ENCODE data around the gene MAPK7.
A peak's percentile ranks its signal among the peaks of the same experiment; 100 is the strongest.

MAPK7 gene

DNA sequence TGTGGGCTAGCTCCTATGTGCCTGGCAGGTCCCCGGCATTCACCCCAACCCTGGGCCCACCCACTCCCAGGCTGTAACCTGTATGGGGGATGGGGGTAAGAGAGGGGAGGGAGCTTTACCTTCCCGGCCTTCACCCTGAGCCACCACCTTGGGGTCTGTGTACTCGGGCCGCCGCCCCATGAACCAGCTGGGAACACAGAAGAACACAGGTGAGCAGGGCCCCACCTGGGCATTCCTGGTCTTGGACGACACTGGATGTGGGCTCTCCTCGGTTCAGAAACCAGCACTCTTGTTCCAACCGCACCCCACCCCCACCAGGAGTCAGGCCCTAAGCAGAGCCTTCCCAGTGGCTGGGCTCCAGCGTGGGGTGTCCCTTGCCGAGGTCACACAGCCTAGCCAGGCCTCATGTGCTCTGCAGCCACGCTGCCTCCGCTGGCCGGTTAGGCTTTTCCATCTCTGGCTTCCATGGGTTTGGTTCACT is 34.6 kb upstream of the MAPK7 start:
- TF ChIP-seq ZNF37A (tag by site-specific recombination; IDR thresholded peaks at IDR 0.05): no peak
- TF ChIP-seq ZNF221 (tag by site-specific recombination; IDR thresholded peaks at IDR 0.05; ENCODE audit: borderline replicate concordance): no peak
- TF ChIP-seq, protein P1, sequence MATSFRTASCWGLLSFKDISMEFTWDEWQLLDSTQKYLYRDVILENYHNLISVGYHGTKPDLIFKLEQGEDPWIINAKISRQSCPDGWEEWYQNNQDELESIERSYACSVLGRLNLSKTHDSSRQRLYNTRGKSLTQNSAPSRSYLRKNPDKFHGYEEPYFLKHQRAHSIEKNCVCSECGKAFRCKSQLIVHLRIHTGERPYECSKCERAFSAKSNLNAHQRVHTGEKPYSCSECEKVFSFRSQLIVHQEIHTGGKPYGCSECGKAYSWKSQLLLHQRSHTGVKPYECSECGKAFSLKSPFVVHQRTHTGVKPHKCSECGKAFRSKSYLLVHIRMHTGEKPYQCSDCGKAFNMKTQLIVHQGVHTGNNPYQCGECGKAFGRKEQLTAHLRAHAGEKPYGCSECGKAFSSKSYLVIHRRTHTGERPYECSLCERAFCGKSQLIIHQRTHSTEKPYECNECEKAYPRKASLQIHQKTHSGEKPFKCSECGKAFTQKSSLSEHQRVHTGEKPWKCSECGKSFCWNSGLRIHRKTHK (tag by site-specific recombination; IDR thresholded peaks at IDR 0.05): no peak
- H3K9me3 ChIP-seq (ENCODE audit: control insufficient read depth, insufficient read depth, low read depth, low read length): no peaks in the 10 kb centered on the region
- peaks cover 0 to 5% of the 10 kb centered on the region in 2 experiments; a peak in 1 of 3 replicates for H3K36me3 ChIP-seq (ENCODE audit: control insufficient read depth in 2 of 2, insufficient read depth in 1 of 2, low read length in 2 of 2)
- POLR2A ChIA-PET: interaction anchor here (1.0 kb wide), 1 partner anchor 37 kb away, joined by 3 read pairs; no protein-coding TSS in a partner anchor
- no peak overlapping the region for H3K4me3 ChIP-seq (ENCODE audit: low read depth, low read length)
- CTCF ChIA-PET: interaction anchor here (0.5 to 0.9 kb wide), 2 partner anchors 20 to 60 kb away, joined by 3 read pairs; no protein-coding TSS in a partner anchor
- no peak overlapping the region for H3K27ac ChIP-seq (ENCODE audit: extremely low read depth, low read depth, low read length)
- peaks cover 8% of the 10 kb centered on the region for H3K4me1 ChIP-seq (ENCODE audit: control insufficient read depth, insufficient read depth, low read length)

DNA sequence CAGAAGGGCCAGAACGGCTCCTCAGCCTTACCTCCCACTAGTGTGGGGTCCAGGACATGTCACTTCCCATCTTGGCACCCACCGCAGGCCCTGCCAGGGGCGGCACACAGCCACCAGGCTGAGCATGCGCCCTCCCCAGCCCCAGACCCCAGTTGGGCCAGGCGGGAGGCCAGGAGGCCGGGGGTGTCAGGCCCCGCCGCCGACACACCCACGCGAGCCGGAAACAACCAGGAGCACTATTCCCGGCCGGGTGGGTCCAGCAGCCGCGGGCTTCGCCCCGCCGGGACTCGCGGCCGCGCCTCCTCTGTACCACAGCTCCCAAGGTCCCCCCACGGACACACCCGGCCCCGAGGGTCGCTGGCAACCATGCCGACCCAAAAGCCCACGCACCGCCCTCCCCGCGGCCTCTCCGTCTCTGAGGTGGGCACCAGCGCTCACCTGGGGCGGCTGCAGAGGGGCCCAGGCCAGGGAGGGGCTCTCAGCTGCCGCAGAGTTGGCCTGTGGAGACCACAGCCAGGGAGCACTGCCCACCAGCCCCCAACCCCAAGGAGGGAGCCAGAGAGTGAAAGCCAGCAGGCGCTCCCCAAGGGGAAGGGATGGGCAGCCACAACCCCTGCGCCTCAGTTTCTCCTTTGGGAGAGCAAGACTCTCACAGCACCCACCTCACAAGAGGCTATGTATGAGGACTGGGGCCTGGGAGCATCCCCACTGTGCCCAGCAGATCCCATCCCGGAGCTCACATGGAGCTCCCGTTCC is 33.8 kb upstream of the MAPK7 start:
- ChIA-PET POLR2A (no interaction called here), CTCF (interaction anchor here (0.5 kb wide), 2 partner anchors 61 to 80 kb away, joined by 3 to 5 read pairs; no protein-coding TSS in a partner anchor)
- peaks cover 0 to 5% of the 10 kb centered on the region in 2 experiments; a peak in 1 of 3 replicates for H3K36me3 ChIP-seq (ENCODE audit: control insufficient read depth in 2 of 2, insufficient read depth in 1 of 2, low read length in 2 of 2)
- TF ChIP-seq ZNF2 (tag by site-specific recombination; IDR thresholded peaks at IDR 0.05): no peak
- no peak for TF ChIP-seq SALL2 (tag by site-specific recombination; IDR thresholded peaks at IDR 0.05; ENCODE audit: borderline replicate concordance)
- TF ChIP-seq ZNF621 (tag by site-specific recombination; IDR thresholded peaks at IDR 0.05): no peak
- TF ChIP-seq ZFP3 (tag by site-specific recombination; IDR thresholded peaks at IDR 0.05; ENCODE audit: low read depth): no peak
- 0 out of 2 replicates have a peak, but pooled peaks have one; percentile 12 for TF ChIP-seq KLF1 (tag by site-specific recombination; IDR thresholded peaks at IDR 0.05)
- TF ChIP-seq ZNF335 (tag by site-specific recombination; conservative IDR thresholded peaks at IDR 0.05): no peak
- no peak for TF ChIP-seq ZNF585B (tag by site-specific recombination; IDR thresholded peaks at IDR 0.05)
- no peak for TF ChIP-seq ZNF544 (tag by site-specific recombination; IDR thresholded peaks at IDR 0.05)
- TF ChIP-seq EGR2 (tag by site-specific recombination; IDR thresholded peaks at IDR 0.05; ENCODE audit: low read depth): peak; percentile 28; the same call in 1 of the 2 replicates
- TF ChIP-seq ZNF169 (tag by site-specific recombination; IDR thresholded peaks at IDR 0.05): no peak
- 0 out of 2 replicates have a peak, but pooled peaks have one; percentile 20 for TF ChIP-seq ZFHX2 (tag by site-specific recombination; conservative IDR thresholded peaks at IDR 0.05)
- H3K4me3 ChIP-seq (ENCODE audit: low read depth, low read length): no peak overlapping the region
- H3K27ac ChIP-seq (ENCODE audit: extremely low read depth, low read depth, low read length): no peak overlapping the region
- H3K9me3 ChIP-seq (ENCODE audit: control insufficient read depth, insufficient read depth, low read depth, low read length): no peaks in the 10 kb centered on the region
- peaks cover 8% of the 10 kb centered on the region for H3K4me1 ChIP-seq (ENCODE audit: control insufficient read depth, insufficient read depth, low read length)

GRCh38 chr17:19345067-19345460 is 33.2 kb upstream of the MAPK7 start:
- ChIA-PET CTCF (interaction anchor here (0.5 kb wide), 1 partner anchor 81 kb away, joined by 5 read pairs; no protein-coding TSS in a partner anchor), POLR2A (no interaction called here)
- H3K4me1 ChIP-seq (ENCODE audit: control insufficient read depth, insufficient read depth, low read length): peaks cover 8% of the 10 kb centered on the region
- no peak for TF ChIP-seq GLI4 (tag by site-specific recombination; IDR thresholded peaks at IDR 0.05)
- TF ChIP-seq ZNF24 (tag by site-specific recombination; IDR thresholded peaks at IDR 0.05): no peak
- TF ChIP-seq ZNF223 (tag by site-specific recombination; IDR thresholded peaks at IDR 0.05): no peak
- no peak for TF ChIP-seq ZBTB1 (tag by site-specific recombination; IDR thresholded peaks at IDR 0.05)
- TF ChIP-seq ZNF529 (tag by site-specific recombination; IDR thresholded peaks at IDR 0.05; ENCODE audit: insufficient replicate concordance): no peak
- TF ChIP-seq INSM2 (tag by site-specific recombination; IDR thresholded peaks at IDR 0.05): no peak
- no peak for TF ChIP-seq GLI2 (tag by site-specific recombination; IDR thresholded peaks at IDR 0.05; ENCODE audit: borderline replicate concordance, low read depth)
- no peak for TF ChIP-seq ZNF544 (tag by site-specific recombination; IDR thresholded peaks at IDR 0.05)
- TF ChIP-seq ZNF362 (tag by site-specific recombination; IDR thresholded peaks at IDR 0.05): no peak
- TF ChIP-seq, protein P2, sequence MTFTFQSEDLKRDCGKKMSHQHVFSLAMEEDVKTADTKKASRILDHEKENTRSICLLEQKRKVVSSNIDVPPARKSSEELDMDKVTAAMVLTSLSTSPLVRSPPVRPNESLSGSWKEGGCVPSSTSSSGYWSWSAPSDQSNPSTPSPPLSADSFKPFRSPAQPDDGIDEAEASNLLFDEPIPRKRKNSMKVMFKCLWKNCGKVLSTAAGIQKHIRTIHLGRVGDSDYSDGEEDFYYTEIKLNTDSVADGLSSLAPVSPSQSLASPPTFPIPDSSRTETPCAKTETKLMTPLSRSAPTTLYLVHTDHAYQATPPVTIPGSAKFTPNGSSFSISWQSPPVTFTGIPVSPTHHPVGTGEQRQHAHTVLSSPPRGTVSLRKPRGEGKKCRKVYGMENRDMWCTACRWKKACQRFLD (tag by site-specific recombination; IDR thresholded peaks at IDR 0.05): no peak
- no peak for TF ChIP-seq GLIS2 (tag by site-specific recombination; IDR thresholded peaks at IDR 0.05)
- TF ChIP-seq TRIM28 (IDR thresholded peaks at IDR 0.05; ENCODE audit: borderline replicate concordance, low read length): no peak
- TF ChIP-seq MZF1 (tag by site-specific recombination; IDR thresholded peaks at IDR 0.05; ENCODE audit: borderline replicate concordance): no peak

More at GRCh38 chr17:19345067-19345460, 33.2 kb upstream of the MAPK7 start:
- Histone ChIP-seq H3K9me3 (ENCODE audit: control insufficient read depth, insufficient read depth, low read depth, low read length) (no peaks in the 10 kb centered on the region), H3K4me3 (ENCODE audit: low read depth, low read length) (no peak overlapping the region), H3K36me3 (ENCODE audit: control insufficient read depth in 2 of 2, insufficient read depth in 1 of 2, low read length in 2 of 2) (peaks cover 0 to 5% of the 10 kb centered on the region in 2 experiments; a peak in 1 of 3 replicates), H3K27ac (ENCODE audit: extremely low read depth, low read depth, low read length) (no peak overlapping the region)
